Calu3 (cell line): ENCODE results near the gene GPR32. TPM values are rescaled to one million over a fixed set of nuclear protein-coding genes. Genes with fewer than 3 reads are reported as not detected.
A peak's percentile ranks its signal among the peaks of the same experiment; 100 is the strongest.

Source experiments
- BruUV-seq: library from RNA; stranded (reverse); fragments of 400-500 nt; replicated peaks from 2 replicates; lab custom pipeline; 2021; lab: Mats Ljungman, UMichigan
- CTCF ChIA-PET: fragments of 300-600 bp; sonication (Branson Sonifier 250); formaldehyde crosslinking; loops from one replicate; lab custom pipeline; 2022; ENCODE audit warnings: antibody characterized with exemption; lab: Charles Lee
- DNase-seq: peaks from one replicate; pipeline ENCODE4 v3.0.0; 2022
- H3K27ac Mint-ChIP-seq: one replicate; pipeline ENCODE4 v1.8.0; 2022; ENCODE audit warnings: mixed read lengths; ENCODE audit not compliant: unreplicated experiment
- H3K27me3 Mint-ChIP-seq: one replicate; pipeline ENCODE4 v1.8.0; 2022; ENCODE audit warnings: mixed read lengths; ENCODE audit not compliant: unreplicated experiment
- H3K36me3 Mint-ChIP-seq: one replicate; pipeline ENCODE4 v1.8.0; 2022; ENCODE audit warnings: mild to moderate bottlenecking, moderate library complexity, mixed read lengths; ENCODE audit not compliant: insufficient read depth, unreplicated experiment
- H3K4me1 Mint-ChIP-seq: one replicate; pipeline ENCODE4 v1.8.0; 2022; ENCODE audit warnings: mild to moderate bottlenecking, low read depth, mixed read lengths; ENCODE audit not compliant: unreplicated experiment
- H3K4me3 Mint-ChIP-seq: one replicate; pipeline ENCODE4 v1.8.0; 2022; ENCODE audit warnings: mild to moderate bottlenecking, low read depth, moderate library complexity, mixed read lengths; ENCODE audit not compliant: unreplicated experiment
- H3K9me3 Mint-ChIP-seq: one replicate; pipeline ENCODE4 v1.8.0; 2022; ENCODE audit warnings: low read depth, mixed read lengths; ENCODE audit not compliant: unreplicated experiment
- intact Hi-C: fragments of 100-400 bp; cut with micrococcal nuclease; formaldehyde crosslinking; loops from one replicate; pipeline ENCODE4 v1.10.0; 2022; ENCODE audit not compliant: unreplicated experiment
- total RNA-seq: library from RNA; stranded (reverse); gene quantifications from 2 replicates; pipeline ENCODE4 v1.2.3, GENCODE V29; 2022
- TF ChIP-seq, protein P1 (sequence below): fragments of 200-600 bp; IDR thresholded peaks from one replicate; pipeline ENCODE4 v1.8.0; 2022; ENCODE audit warnings: antibody characterized with exemption; ENCODE audit not compliant: unreplicated experiment

Gene GPR32
- total RNA-seq, 1 experiment from 2014 or later, result not detected

DNA sequence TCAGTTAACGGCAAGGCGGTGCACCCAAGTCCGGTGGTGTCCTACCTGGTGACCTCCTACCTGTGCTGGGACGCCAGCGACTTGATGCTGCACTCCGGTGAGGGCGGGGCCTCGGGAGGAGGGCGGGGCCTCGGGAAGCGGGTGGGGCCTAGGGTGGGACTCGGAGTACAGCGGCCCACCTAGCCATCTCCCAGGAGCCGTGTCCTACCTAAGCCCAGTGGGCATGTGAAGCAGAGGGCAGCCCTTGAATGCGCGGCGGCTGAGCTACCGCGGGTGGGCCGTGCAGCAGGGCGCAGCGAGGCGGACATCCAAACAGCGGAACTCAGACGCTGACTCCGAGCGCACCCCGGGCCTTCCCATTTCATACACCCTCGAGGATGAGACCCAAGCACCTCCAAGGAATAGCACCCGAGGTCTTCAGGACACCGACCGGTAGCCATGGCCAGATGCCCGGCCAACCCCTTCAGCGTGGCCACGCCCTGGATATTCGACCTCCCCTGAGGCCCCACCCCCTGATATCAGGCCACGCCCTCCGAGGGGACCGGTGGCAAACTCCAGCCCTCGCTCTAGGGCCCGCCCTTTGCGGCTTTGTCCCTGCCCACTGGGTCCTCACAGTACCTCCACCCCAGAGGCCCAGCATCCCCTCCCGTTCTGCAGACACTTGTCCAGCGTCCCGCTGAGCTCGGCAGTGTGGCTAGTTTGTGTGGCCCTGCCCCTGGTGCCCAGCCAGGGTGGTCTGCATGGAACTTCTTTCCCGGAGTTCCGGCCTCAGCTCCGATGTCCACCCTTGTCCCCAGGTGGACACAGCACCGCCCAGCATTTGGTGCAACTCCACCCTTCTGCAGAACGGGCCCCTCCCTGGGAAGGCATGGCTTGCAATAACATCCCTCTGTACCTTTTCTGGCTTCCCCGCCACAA, 47.9 kb downstream of the GPR32 start:
- intact Hi-C loops, result no loop called here
- Mint-ChIP-seq H3K36me3 (no peaks in the 10 kb centered on the region), H3K4me1 (peaks cover 19% of the 10 kb centered on the region), H3K27ac (no peak overlapping the region), H3K4me3 (peak overlapping the region; percentile 39), H3K27me3 (peaks cover 98% of the 10 kb centered on the region), H3K9me3 (no peaks in the 10 kb centered on the region)
- TF ChIP-seq, protein P1, sequence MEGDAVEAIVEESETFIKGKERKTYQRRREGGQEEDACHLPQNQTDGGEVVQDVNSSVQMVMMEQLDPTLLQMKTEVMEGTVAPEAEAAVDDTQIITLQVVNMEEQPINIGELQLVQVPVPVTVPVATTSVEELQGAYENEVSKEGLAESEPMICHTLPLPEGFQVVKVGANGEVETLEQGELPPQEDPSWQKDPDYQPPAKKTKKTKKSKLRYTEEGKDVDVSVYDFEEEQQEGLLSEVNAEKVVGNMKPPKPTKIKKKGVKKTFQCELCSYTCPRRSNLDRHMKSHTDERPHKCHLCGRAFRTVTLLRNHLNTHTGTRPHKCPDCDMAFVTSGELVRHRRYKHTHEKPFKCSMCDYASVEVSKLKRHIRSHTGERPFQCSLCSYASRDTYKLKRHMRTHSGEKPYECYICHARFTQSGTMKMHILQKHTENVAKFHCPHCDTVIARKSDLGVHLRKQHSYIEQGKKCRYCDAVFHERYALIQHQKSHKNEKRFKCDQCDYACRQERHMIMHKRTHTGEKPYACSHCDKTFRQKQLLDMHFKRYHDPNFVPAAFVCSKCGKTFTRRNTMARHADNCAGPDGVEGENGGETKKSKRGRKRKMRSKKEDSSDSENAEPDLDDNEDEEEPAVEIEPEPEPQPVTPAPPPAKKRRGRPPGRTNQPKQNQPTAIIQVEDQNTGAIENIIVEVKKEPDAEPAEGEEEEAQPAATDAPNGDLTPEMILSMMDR, result no peak
- peak; percentile 72 for DNase-seq
- CTCF ChIA-PET, result no interaction called here
- no TSS peak for BruUV-seq

DNA sequence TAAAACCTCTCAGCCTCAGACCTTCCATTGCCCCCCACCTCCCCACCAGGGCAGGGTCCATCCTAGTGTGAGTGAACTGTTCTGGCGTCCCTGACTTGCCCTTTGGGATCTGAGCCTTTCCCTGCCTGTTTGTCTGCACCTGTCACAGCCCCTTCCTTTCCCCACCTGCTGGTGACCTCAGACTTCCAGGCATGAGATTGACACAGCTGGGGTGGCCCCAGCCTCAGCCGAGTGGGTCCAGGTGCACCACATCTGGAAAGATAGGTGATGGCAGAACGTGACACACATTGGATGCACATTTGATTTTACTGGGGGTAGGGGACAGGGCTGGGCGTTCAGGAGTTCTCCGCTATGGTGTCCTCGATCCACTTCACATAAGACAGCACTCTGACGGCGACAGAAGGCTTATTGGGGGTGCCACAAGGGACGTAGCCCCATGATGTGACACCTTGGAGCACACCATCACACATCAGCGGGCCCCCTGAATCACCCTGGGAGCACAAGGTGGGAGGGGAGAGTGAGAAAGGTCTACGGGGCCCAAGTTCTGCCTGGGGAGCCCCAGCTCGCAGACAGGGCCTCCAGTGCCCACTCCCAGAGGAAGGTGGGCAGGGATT, 48.7 kb downstream of the GPR32 start:
- intact Hi-C loops, result no loop called here
- CTCF ChIA-PET, result no interaction called here
- no peak for DNase-seq
- Mint-ChIP-seq H3K36me3 (no peaks in the 10 kb centered on the region), H3K4me3 (peak overlapping the region; percentile 39), H3K27ac (no peak overlapping the region), H3K4me1 (peaks cover 19% of the 10 kb centered on the region), H3K27me3 (peaks cover 100% of the 10 kb centered on the region), H3K9me3 (no peaks in the 10 kb centered on the region)
- BruUV-seq, result no TSS peak
- TF ChIP-seq, protein P1, result no peak

GRCh38 chr19:50819636-50820035, 49.4 kb downstream of the GPR32 start:
- TF ChIP-seq, protein P1, result no peak
- Mint-ChIP-seq H3K27me3 (peaks cover 93% of the 10 kb centered on the region), H3K4me3 (no peak overlapping the region), H3K4me1 (peaks cover 19% of the 10 kb centered on the region), H3K9me3 (no peaks in the 10 kb centered on the region), H3K27ac (no peak overlapping the region), H3K36me3 (no peaks in the 10 kb centered on the region)
- intact Hi-C loops, result no loop called here
- no peak for DNase-seq
- BruUV-seq, result no TSS peak
- CTCF ChIA-PET, result interaction anchor here (0.5 kb wide), 1 partner anchor 632 kb away, joined by 4 read pairs; no protein-coding TSS in a partner anchor

DNA sequence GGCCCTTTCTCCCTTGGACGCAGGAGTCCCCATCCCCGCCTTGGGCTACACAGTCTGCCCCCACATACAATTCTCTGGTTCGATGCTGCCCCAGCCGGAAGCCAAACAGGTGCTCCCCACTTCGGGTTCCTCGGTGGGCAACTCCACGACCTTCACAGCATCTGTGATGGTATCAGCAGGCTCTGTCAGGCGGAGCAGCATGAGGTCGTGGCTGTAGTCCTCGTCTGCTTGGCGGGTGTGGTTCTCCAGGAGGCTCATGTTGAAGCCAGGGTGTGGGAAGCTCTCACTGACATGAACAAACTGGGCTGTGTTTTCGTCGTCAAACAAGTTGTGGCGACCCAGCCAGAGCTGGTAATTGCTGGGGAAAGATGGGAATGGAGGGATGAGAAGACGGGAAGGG, 49.8 kb downstream of the GPR32 start:
- Mint-ChIP-seq H3K27ac (no peak overlapping the region), H3K4me3 (peak overlapping the region; percentile 1), H3K4me1 (peaks cover 19% of the 10 kb centered on the region), H3K9me3 (no peaks in the 10 kb centered on the region), H3K27me3 (peaks cover 89% of the 10 kb centered on the region), H3K36me3 (no peaks in the 10 kb centered on the region)
- no TSS peak for BruUV-seq
- DNase-seq, result no peak
- TF ChIP-seq, protein P1, result no peak
- intact Hi-C loops, result no loop called here
- CTCF ChIA-PET, result interaction anchor here (0.5 kb wide), 1 partner anchor 632 kb away, joined by 4 read pairs; no protein-coding TSS in a partner anchor
